Nephron (organoid): ENCODE data around the gene ABCG1.
A peak's percentile ranks its signal among the peaks of the same experiment; 100 is the strongest.
"Not testable (repeated sequence)": the region's sequence is repeated elsewhere in the genome, so short reads cannot be mapped to it uniquely, and the experiment has no call there.

Experiments used
- H3K27ac Mint-ChIP-seq, 3 experiments: 2 replicates each; pipeline ENCODE4 v1.8.0; 2020; ENCODE audit warnings: mixed read lengths in 3 of 3, mild to moderate bottlenecking in 2 of 3, moderate library complexity in 1 of 3
- H3K27me3 Mint-ChIP-seq: 2 replicates; pipeline ENCODE4 v1.8.0; 2021; ENCODE audit warnings: low read depth, mild to moderate bottlenecking, moderate library complexity, mixed read lengths
- H3K36me3 Mint-ChIP-seq: 2 replicates; pipeline ENCODE4 v1.8.0; 2020; ENCODE audit warnings: low read depth, mixed read lengths
- H3K4me1 Mint-ChIP-seq: 2 replicates; pipeline ENCODE4 v1.8.0; 2020; ENCODE audit warnings: mixed read lengths
- H3K4me3 Mint-ChIP-seq, 3 experiments: 2 replicates each; pipeline ENCODE4 v1.8.0; 2020; ENCODE audit warnings: mild to moderate bottlenecking in 3 of 3, mixed read lengths in 3 of 3, moderate library complexity in 2 of 3
- H3K9me3 Mint-ChIP-seq: 2 replicates; pipeline ENCODE4 v1.8.0; 2020; ENCODE audit warnings: mixed read lengths
- TF ChIP-seq, protein P1 (sequence below), 3 experiments: fragments of 200-600 bp; sonication (generic); IDR thresholded peaks; one replicate each; pipeline ENCODE4 v1.5.0; 2021; ENCODE audit warnings: antibody characterized with exemption in 3 of 3; ENCODE audit not compliant: unreplicated experiment in 3 of 3

ABCG1 gene

DNA sequence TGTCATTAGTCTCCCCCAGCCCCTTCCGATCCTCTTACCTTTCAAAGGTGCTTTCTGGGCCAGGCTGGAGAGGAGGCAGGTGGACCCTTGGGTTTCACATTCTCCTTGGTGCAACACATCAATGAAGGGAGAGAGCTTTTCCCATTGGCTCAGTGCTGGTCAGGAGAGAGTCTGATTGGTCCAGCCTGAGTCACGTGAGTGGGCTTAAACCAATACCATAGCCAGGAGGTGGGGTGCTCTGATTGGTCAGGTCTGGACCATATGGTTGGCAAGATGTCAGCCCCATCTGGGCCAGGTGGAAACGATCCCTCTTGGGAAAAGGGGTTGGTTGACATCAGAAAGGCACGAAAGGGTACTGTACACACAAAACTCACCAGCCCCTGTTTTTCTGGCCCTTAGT, 44.8 kb upstream of the ABCG1 start:
- peak overlapping the region in 1 of 3 experiments; percentile 31 for H3K27ac Mint-ChIP-seq
- TF ChIP-seq, protein P1, sequence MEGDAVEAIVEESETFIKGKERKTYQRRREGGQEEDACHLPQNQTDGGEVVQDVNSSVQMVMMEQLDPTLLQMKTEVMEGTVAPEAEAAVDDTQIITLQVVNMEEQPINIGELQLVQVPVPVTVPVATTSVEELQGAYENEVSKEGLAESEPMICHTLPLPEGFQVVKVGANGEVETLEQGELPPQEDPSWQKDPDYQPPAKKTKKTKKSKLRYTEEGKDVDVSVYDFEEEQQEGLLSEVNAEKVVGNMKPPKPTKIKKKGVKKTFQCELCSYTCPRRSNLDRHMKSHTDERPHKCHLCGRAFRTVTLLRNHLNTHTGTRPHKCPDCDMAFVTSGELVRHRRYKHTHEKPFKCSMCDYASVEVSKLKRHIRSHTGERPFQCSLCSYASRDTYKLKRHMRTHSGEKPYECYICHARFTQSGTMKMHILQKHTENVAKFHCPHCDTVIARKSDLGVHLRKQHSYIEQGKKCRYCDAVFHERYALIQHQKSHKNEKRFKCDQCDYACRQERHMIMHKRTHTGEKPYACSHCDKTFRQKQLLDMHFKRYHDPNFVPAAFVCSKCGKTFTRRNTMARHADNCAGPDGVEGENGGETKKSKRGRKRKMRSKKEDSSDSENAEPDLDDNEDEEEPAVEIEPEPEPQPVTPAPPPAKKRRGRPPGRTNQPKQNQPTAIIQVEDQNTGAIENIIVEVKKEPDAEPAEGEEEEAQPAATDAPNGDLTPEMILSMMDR (IDR thresholded peaks at IDR 0.05; ENCODE audit: unreplicated experiment in 3 of 3), result no peak

DNA sequence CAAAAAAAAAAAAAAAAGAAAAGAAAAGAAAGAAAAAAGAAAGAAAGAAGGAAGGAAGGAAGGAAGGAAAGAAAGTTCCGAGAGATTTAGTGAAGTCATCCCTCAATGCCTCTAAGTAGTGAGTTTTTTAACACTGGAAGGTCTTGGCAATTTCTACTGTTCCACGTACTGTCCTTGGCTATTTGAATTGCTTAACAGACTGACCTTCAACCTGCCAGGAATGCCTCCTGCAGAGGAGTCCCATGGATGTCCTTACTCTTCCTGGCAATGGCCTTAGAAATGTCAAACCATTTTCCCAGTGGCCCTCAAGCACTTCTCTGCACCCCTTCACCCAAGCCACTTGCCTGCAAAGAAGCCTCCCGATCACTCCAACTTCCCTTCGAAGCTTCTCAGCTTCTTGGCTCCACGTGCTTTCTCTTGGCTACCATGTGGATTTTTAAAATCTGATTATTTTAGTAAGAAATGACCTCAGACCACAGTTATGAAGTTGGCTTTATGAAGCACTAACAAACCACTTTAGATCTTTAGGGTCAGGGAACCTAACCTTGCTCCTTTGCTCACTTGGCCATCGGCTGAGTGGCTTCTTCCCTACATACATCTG, 43.7 kb upstream of the ABCG1 start:
- Mint-ChIP-seq H3K27ac (no peak overlapping the region), H3K9me3 (no peaks in the 10 kb centered on the region), H3K36me3 (no peaks in the 10 kb centered on the region), H3K27me3 (peaks cover 11% of the 10 kb centered on the region), H3K4me3 (no peak overlapping the region), H3K4me1 (peaks cover 12% of the 10 kb centered on the region)
- TF ChIP-seq, protein P1 (IDR thresholded peaks at IDR 0.05; ENCODE audit: unreplicated experiment in 3 of 3), result no peak

More for the DNA sequence above, 44.8 kb upstream of the ABCG1 start:
- Mint-ChIP-seq H3K9me3 (no peaks in the 10 kb centered on the region), H3K27me3 (peaks cover 11% of the 10 kb centered on the region), H3K4me3 (no peak overlapping the region), H3K4me1 (peaks cover 9% of the 10 kb centered on the region), H3K36me3 (no peaks in the 10 kb centered on the region)

DNA sequence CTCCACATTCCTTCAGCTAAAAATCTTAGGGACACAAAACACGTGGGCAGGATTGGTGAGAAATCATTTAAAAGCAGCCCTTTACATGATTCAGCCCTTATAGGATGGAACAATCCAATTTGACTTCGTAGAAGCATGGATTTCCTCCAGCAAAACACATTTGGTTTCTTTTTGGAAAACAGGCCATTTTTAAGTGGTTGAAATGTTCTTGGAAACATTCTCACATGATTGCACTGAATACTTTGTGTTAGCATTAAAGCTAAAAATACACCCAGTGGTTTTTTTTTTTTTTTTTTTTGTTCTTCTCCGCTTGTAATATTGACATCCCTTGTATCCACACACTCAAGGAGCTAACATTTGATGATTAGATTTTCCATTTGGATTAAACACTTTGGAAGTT, 42.1 kb upstream of the ABCG1 start:
- Mint-ChIP-seq H3K4me3 (no peak overlapping the region), H3K9me3 (no peaks in the 10 kb centered on the region), H3K27ac (no peak overlapping the region), H3K27me3 (peaks cover 11% of the 10 kb centered on the region), H3K36me3 (no peaks in the 10 kb centered on the region), H3K4me1 (peaks cover 12% of the 10 kb centered on the region)
- TF ChIP-seq, protein P1 (IDR thresholded peaks at IDR 0.05; ENCODE audit: unreplicated experiment in 3 of 3), result no peak

DNA sequence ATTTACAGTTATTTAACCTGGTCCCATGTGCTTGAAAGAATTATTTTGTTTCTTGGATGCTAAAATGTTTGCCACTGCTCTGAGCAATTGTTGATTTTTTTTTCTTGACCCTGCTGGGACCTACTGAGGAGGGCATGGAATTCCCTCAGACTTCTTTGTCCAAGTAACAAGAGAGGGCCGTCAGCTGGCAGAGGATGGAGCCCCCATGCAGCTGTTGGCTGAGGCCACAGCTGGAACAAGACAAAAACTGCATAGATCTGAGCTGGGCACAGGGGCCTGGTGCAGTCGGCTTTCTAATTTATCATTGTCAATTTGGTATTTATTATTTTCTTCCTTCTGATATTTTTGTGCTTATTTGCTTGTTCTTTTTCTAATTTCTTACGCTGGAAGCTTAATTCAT, 39.6 kb upstream of the ABCG1 start:
- peaks cover 11% of the 10 kb centered on the region for H3K27me3 Mint-ChIP-seq
- peak overlapping the region; percentile 70 to 81 (median 80) for H3K27ac Mint-ChIP-seq
- peaks cover 12% of the 10 kb centered on the region for H3K4me1 Mint-ChIP-seq
- TF ChIP-seq, protein P1 (IDR thresholded peaks at IDR 0.05; ENCODE audit: unreplicated experiment in 3 of 3), result no peak
- H3K36me3 Mint-ChIP-seq, result no peaks in the 10 kb centered on the region
- H3K9me3 Mint-ChIP-seq, result no peaks in the 10 kb centered on the region
- H3K4me3 Mint-ChIP-seq, result no peak overlapping the region

DNA sequence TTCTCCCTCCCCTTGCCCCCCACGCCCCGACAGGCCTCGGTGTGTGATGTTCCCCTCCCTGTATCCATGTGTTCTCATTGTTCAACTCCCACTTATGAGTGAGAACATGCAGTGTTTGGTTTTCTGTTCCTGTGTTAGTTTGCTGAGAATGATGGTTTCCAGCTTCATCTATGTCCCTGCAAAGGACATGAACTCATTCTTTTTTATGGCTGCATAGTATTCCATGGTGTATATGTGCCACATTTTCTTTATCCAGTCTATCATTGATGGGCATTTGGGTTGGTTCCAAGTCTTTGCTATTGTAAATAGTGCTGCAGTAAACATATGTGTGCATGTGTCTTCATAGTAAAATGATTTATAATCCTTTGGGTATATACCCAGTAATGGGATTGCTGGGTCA, 38.9 kb upstream of the ABCG1 start:
- not testable (repeated sequence) for H3K36me3 Mint-ChIP-seq, H3K4me3 Mint-ChIP-seq, H3K9me3 Mint-ChIP-seq, H3K27ac Mint-ChIP-seq
- H3K4me1 Mint-ChIP-seq, result peaks cover 12% of the 10 kb centered on the region
- H3K27me3 Mint-ChIP-seq, result peaks cover 11% of the 10 kb centered on the region

DNA sequence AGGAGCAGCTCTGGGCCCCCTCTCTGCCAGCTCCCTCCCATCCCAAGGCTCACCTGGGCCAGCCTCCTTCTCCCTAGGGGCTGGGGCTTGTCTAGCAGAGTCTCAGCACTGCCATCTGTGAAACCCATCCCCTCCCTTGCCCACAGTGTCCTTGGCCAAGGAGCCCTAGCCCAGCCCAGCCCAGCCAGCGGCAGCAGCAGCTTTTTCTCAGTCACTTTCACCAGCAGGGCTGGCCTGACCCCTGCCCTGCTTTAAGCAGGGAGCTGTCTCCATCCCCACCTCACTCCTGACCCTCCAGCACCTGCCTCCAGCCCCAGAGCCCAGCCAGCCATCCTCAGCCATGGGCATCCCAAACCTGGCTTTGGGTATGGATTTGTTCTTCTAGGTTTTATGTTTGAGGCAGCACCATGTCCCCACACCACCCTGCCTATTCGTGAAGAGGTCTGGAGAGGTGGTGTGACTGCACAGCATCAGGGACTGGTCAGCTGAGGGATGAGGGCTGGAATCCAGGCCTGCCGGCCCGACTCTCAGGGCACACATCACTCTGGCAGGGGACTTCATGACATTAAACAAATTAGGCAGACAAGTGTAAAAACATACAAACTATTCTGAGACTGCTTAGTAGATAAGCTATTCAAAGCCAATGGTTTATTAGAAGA, 36.1 kb upstream of the ABCG1 start:
- peaks cover 4% of the 10 kb centered on the region for H3K27me3 Mint-ChIP-seq
- no peaks in the 10 kb centered on the region for H3K36me3 Mint-ChIP-seq
- peaks cover 18% of the 10 kb centered on the region for H3K4me1 Mint-ChIP-seq
- no peak overlapping the region for H3K27ac Mint-ChIP-seq
- no peak overlapping the region for H3K4me3 Mint-ChIP-seq
- TF ChIP-seq, protein P1 (IDR thresholded peaks at IDR 0.05; ENCODE audit: unreplicated experiment in 3 of 3), result no peak
- H3K9me3 Mint-ChIP-seq, result peaks cover 13% of the 10 kb centered on the region
